Adrenal gland (tissue), 12 donors: ENCODE measurements around the gene TRIM37. TPM values are rescaled to one million over a fixed set of nuclear protein-coding genes. Genes with fewer than 3 reads are reported as not detected.

Experiments
- DNase-seq, 7 donors: peaks; one replicate each; pipeline ENCODE4 v3.0.0-alpha.2; 2019 to 2020
- H3K27ac ChIP-seq, 5 donors: fragments of 200-600 bp; sonication (generic) in 4 of 5; 1 replicate in 3 of 5; 2 replicates in 2 of 5; pipeline versions ENCODE4 v1.5.1 to v1.8.0; 2016 to 2020; ENCODE audit warnings: mild to moderate bottlenecking in 1 of 5
- H3K27me3 ChIP-seq: fragments of 200-600 bp; 2 replicates; pipeline ENCODE4 v1.8.0; 2021
- H3K36me3 ChIP-seq, 2 donors: fragments of 200-600 bp; replicated peaks in 1 of 2; 1 replicate in 1 of 2; 2 replicates in 1 of 2; pipeline versions ENCODE4 v1.5.1 to v1.8.0; 2018 to 2022
- H3K4me1 ChIP-seq, 2 donors: fragments of 200-600 bp; replicated peaks in 1 of 2; 1 replicate in 1 of 2; 2 replicates in 1 of 2; pipeline versions ENCODE4 v1.5.1 to v1.8.0; 2018 to 2021
- H3K4me3 ChIP-seq, 4 donors: fragments of 200-600 bp; sonication (generic) in 3 of 4; one replicate each; pipeline ENCODE4 v1.5.1; 2016 to 2018
- H3K9me3 ChIP-seq, 3 donors: fragments of 200-600 bp; sonication (generic) in 1 of 3; replicated peaks in 1 of 3; 1 replicate in 2 of 3; 2 replicates in 1 of 3; pipeline versions ENCODE4 v1.5.1 to v1.8.0; 2016 to 2021
- CTCF ChIP-seq, 6 experiments: fragments of 450-650 bp in 4 of 6; fragments of 200-600 bp in 2 of 6; sonication (generic) in 1 of 6; IDR thresholded peaks; 1 replicate in 5 of 6; 2 replicates in 1 of 6; pipeline versions ENCODE4 v1.5.1 to v1.8.0; 2016 to 2021; ENCODE audit warnings: antibody characterized with exemption in 6 of 6, mild to moderate bottlenecking in 2 of 6, moderate library complexity in 1 of 6
- POLR2A ChIP-seq, 2 donors: fragments of 450-650 bp; IDR thresholded peaks; one replicate each; pipeline ENCODE4 v1.6.1; 2017; ENCODE audit warnings: antibody characterized with exemption in 2 of 2, mild to moderate bottlenecking in 2 of 2, moderate library complexity in 1 of 2
- WGBS, 4 donors: extraction: QIAGEN DNeasy Blood & Tissue Kit in 2 of 4; methylation state at CpG; one replicate each; pipeline versions ENCODE4 v1.1.5 to v1.1.7; 2013 to 2017; 5-methylcytosine and 5-hydroxymethylcytosine counted together
- intact Hi-C, 2 donors: fragments of 100-400 bp; cut with DNase I; formaldehyde crosslinking; loops; one replicate each; pipeline versions ENCODE4 v1.14.1 to v1.15.0; 2022 to 2023
- polyA plus RNA-seq, 3 donors: library from polyadenylated mRNA; stranded (reverse); fragments of 200-250 nt in 2 of 3; fragments of 350-450 nt in 1 of 3; fragmentation: Illumina TruSeq in 1 of 3; extraction: RNeasy Lipid Tissue Mini Kit (QIAGEN cat#74804) in 1 of 3; gene quantifications; one replicate each; pipeline ENCODE4 v1.2.3, GENCODE V29; 2013 to 2014
- total RNA-seq, 9 donors: library from RNA; depleted of rRNA in 4 of 9; stranded (reverse); fragments of >200 nt in 4 of 9; fragments of 120-200 nt in 1 of 9; fragmentation: NEBNext Ultra II Directional in 1 of 9; extraction: Animal tissue kit (Norgen Biotek cat#: 25700) in 1 of 9; gene quantifications; one replicate each; pipeline versions ENCODE4 v1.1.0 to v1.2.4, GENCODE V29; 2013 to 2023
- donor health status: healthy with polysubstance abuse.
- donor health status: Bipolar disorder and iron deficiency.
- donor health status: DM: yes; HTN: yes; CAD: no.
- donor health status: DM: no; HTN: no; CAD: no.
- donor health status: DM: no; HTN: no; CAD: no.
- donor health status: DM: yes; HTN: yes; CAD: no.

The TRIM37 gene
- total and polyA plus RNA-seq, 12 donors = 6.0 to 37.2 (median 25.0) TPM

DNA sequence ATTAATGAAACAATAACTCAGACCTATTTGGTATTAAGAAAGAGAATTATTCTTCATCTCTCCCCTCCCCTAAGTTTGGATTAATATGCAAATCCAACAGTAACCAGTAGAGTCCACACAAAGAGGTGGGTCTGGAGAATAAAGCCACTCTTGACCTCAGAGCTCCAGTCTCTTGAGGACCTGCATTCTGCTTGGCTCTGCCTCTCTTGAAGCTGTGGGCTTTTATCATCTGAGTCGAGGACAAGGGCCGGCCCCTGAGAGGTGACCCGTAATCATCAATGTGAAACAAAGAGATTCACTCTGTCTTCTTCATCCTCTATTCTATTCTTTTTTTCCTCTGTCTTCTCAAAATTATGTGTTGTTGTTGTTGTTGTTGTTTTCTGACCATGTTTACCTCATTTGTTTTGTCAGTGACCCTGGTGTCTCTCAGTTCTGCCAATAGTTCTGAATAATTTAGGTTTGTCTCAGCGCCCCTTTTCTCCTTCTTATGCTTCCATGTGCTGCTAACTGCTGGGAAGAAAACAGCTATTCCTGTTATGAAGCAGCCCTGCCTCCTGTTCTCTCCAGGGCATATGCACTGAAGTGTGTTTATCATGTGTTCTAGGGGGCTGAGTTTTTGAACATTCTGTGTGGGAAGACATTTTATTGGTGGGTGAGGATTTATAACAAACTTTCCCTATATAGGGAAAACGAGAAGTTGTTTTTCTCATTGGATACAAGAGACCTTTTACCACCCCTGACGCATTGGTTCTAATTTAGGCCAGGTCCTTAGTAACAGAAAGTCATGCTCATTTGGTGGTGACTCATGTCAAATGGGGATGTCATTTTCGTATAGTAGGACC, 135.8 kb downstream of the TRIM37 start:
- no peaks in the 10 kb centered on the region for H3K4me1 ChIP-seq

GRCh38 chr17:58969612-58970011, 137.1 kb downstream of the TRIM37 start:
- H3K36me3 ChIP-seq = no peaks in the 10 kb centered on the region
- H3K27ac ChIP-seq = no peak overlapping the region
- 84 to 96% (median 88%) methylated on average over 2 to 4 of the region's 4 CpGs for WGBS, 4 donors
- H3K9me3 ChIP-seq = no peaks in the 10 kb centered on the region
- DNase-seq = no peak
- H3K4me1 ChIP-seq = no peaks in the 10 kb centered on the region
- intact Hi-C loops = no loop called here
- no peaks in the 10 kb centered on the region for H3K27me3 ChIP-seq
- TF ChIP-seq CTCF (IDR thresholded peaks at IDR 0.05) (no peak), POLR2A (IDR thresholded peaks at IDR 0.05) (no peak)
- no peak overlapping the region for H3K4me3 ChIP-seq

More for the DNA sequence above, 135.8 kb downstream of the TRIM37 start:
- intact Hi-C loops = no loop called here
- no peak overlapping the region for H3K4me3 ChIP-seq
- WGBS, 4 donors = 64 to 77% (median 73%) methylated on average over 7 of the region's 7 CpGs
- H3K27ac ChIP-seq = no peak overlapping the region
- H3K27me3 ChIP-seq = no peaks in the 10 kb centered on the region
- no peaks in the 10 kb centered on the region for H3K9me3 ChIP-seq
- no peak for DNase-seq
- TF ChIP-seq POLR2A (IDR thresholded peaks at IDR 0.05) = no peak
- no peaks in the 10 kb centered on the region for H3K36me3 ChIP-seq

- H3K4me1 ChIP-seq = no peaks in the 10 kb centered on the region
- H3K36me3 ChIP-seq = no peaks in the 10 kb centered on the region
- no peak overlapping the region for H3K4me3 ChIP-seq
- WGBS, 4 donors = 61 to 72% (median 64%) methylated on average over 1 of the region's 1 CpG
- DNase-seq = no peak
- intact Hi-C loops = no loop called here
- TF ChIP-seq CTCF (IDR thresholded peaks at IDR 0.05) = no peak
- TF ChIP-seq POLR2A (IDR thresholded peaks at IDR 0.05) = no peak
- H3K27ac ChIP-seq = no peak overlapping the region
- no peaks in the 10 kb centered on the region for H3K9me3 ChIP-seq
- H3K27me3 ChIP-seq = no peaks in the 10 kb centered on the region
These were observed 137.5 kb downstream of the TRIM37 start for GRCh38 chr17:58969156-58969555.

DNA sequence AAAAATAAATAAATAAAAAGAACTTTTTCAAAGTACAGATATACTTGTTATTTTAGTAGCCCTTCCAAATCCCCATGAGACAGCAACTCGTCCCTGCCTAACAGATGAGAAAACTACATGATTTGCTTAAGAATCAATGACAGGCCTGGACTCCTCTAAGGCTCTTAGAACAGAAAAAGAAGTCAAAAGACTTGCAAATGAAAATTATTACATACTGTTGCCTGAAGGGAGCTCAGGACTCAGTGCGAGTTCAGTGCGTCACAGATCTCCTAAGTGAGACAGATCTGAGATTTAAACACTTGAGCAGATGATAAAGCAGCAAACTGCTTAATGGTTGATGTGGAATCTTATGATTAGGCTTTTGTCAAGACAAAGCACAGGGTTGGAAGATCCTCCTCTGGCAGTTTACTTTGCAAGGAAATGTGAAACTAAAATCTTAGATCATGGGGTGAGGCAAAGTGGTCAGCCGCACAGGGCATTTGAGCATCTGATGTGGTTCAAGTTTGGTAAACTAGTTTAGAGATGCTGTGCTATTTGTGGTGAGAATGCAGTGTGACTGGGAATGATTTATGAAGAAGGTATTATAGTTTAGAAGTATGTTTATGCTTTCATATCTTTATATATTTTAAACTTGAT, 138.1 kb downstream of the TRIM37 start:
- Histone ChIP-seq H3K36me3 (no peaks in the 10 kb centered on the region), H3K4me1 (no peaks in the 10 kb centered on the region), H3K27ac (no peak overlapping the region), H3K27me3 (no peaks in the 10 kb centered on the region), H3K9me3 (no peaks in the 10 kb centered on the region), H3K4me3 (no peak overlapping the region)
- intact Hi-C loops = no loop called here
- no peak for DNase-seq
- 83 to 88% (median 86%) methylated on average over 4 of the region's 4 CpGs for WGBS, 4 donors
- no peak for TF ChIP-seq CTCF (IDR thresholded peaks at IDR 0.05)
- TF ChIP-seq POLR2A (IDR thresholded peaks at IDR 0.05) = no peak
